ENCODE results near the gene LST1. TPM values are rescaled to one million over a fixed set of nuclear protein-coding genes. Genes with fewer than 3 reads are reported as not detected.

LST1 gene
- total and polyA plus RNA-seq, 2 of the 4 experiments (the other 2 are of a cell fraction), result not detected

DNA sequence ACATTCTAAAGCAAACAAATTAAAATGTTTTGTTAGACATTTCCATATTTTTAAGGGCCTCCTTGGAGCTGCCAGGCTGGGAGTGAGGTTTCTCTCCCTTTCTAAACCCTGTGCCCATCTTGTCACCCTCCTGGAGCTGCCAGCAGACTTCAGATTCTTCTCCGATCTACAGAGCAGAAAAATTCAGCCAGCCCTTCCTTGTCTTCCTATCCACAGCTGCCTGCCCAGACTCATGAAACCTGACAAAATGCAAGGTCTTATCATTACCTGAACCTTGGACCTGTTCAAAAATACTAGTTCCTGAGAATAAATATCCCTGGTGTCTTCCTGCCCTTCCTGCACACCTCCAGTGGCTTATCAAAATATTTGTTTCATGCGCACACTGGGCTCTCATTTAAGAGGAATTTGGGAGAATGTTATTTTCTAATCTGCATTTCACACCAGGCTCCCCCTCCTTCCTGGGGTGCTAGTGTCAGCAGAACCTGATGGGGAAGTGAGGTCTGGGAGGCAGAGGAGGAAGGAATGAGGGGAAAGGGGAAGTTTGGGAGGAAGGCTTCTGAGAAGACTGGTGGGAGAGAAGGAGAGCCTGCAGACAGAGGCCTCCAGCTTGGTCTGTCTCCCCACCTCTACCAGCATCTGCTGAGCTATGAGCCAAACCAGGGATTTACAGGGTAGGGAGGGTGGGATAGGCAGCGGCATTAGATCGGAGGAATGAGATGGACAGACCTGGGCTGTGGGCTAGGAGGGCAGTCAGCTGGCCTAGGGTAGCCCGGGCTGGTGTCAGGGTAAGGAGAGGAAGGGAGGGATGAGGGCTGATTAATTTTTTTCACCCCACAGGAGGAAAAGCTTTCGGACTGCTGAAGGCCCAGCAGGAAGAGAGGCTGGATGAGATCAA is 28.9 kb downstream of the LST1 start, which contains the start of gene AIF1 (continued):
- TF ChIP-seq FOS (IDR thresholded peaks at IDR 0.05; ENCODE audit: low read depth, low read length) (no peak), RAD21 (IDR thresholded peaks at IDR 0.05; ENCODE audit: low read length) (no peak)

DNA sequence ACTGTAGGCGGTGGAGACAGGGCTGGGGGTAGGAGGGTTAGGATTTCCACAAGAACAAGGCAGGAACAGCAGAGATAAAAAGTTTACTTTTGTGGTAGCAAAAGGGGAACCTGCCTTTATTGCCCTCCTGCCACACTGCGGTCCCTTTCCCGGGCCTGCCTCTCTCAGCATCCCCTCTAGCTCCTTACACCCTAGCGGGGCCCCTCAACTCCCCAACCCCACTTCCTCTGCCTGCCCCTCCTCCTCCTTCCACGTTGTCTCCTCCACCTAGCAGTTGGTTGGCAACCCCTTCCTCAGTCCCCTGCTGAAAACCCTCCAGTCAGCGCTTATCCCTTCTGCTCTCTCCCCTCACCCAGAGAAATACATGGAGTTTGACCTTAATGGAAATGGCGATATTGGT is 29.7 kb downstream of the LST1 start:
- Histone ChIP-seq H3K4me3 (ENCODE audit: insufficient read depth, low read depth, low read length) (no peak overlapping the region), H3K18ac (ENCODE audit: low read depth, low read length) (no peak overlapping the region), H3K79me1 (ENCODE audit: low read depth in 1 of 2, low read length in 2 of 2) (no peaks in the 10 kb centered on the region), H3K9ac (ENCODE audit: low read depth, low read length) (no peak overlapping the region), H3K27me3 (ENCODE audit: control insufficient read depth, insufficient read depth, low read length) (peaks cover 7% of the 10 kb centered on the region), H2AK5ac (ENCODE audit: low read depth, low read length) (no peak overlapping the region), H4K8ac (ENCODE audit: low read depth in 2 of 2, low read length in 2 of 2) (no peak overlapping the region), H2BK15ac (ENCODE audit: low read depth, low read length) (no peak overlapping the region), H4K20me1 (ENCODE audit: insufficient read depth, low read length) (peaks cover 3% of the 10 kb centered on the region; the same call in 1 of the 2 replicates), H3K27ac (ENCODE audit: insufficient read depth, low read length) (no peak overlapping the region), H2AK9ac (replicated peaks; ENCODE audit: low read depth, low read length, poor library complexity) (no peak overlapping the region), H3K56ac (ENCODE audit: extremely low read depth, insufficient read depth, low read length) (no peak overlapping the region), H3K4me2 (ENCODE audit: low read depth, low read length) (no peak overlapping the region), H4K91ac (ENCODE audit: insufficient read depth, low read depth, low read length) (no peak overlapping the region), H4K5ac (ENCODE audit: low read depth, low read length) (no peak overlapping the region), H2BK120ac (ENCODE audit: low read depth, low read length) (no peak overlapping the region), H2BK5ac (ENCODE audit: low read depth, low read length, poor library complexity, severe bottlenecking) (no peak overlapping the region), H3K36me3 (ENCODE audit: control insufficient read depth, insufficient read depth, low read length) (no peaks in the 10 kb centered on the region), H2AFZ (replicated peaks; ENCODE audit: low read length, poor library complexity) (no peak overlapping the region), H2BK20ac (ENCODE audit: low read depth, low read length) (no peak overlapping the region), H3K4ac (ENCODE audit: low read depth, low read length) (no peak overlapping the region), H3K9me1 (ENCODE audit: insufficient read depth, low read length) (0 out of 2 replicates have a peak, but pooled peaks cover 3% of the 10 kb centered on the region), H3K14ac (replicated peaks; ENCODE audit: low read depth, low read length) (no peak overlapping the region), H3K9me3 (ENCODE audit: control insufficient read depth, insufficient read depth, low read length) (no peaks in the 10 kb centered on the region), H3K23ac (ENCODE audit: low read depth, low read length) (no peak overlapping the region), H3K4me1 (ENCODE audit: control insufficient read depth, insufficient read depth, low read length) (no peaks in the 10 kb centered on the region)
- WGBS, 2 experiments (ENCODE audit: extremely low coverage in 2 of 2, insufficient read length in 1 of 2), result 21% methylated on average over 2 of the region's 7 CpGs; no CpG with 5 or more reads in 1 of the 2 experiments
- ChIA-PET CTCF (no interaction called here), POLR2A (ENCODE audit: unreplicated experiment) (no interaction called here)
- in situ Hi-C loops (cut with MboI; ENCODE audit: low sequenced_read_pairs), result no loop called here
- no peak for TF ChIP-seq NFE2L2 (IDR thresholded peaks at IDR 0.05; ENCODE audit: low read depth, low read length)
- no peak for TF ChIP-seq RAD21 (IDR thresholded peaks at IDR 0.05; ENCODE audit: low read length)
- no peak for TF ChIP-seq CTCF (conservative IDR thresholded peaks at IDR 0.05; ENCODE audit: low read depth, low read length)
- no peak for TF ChIP-seq RFX5 (IDR thresholded peaks at IDR 0.05; ENCODE audit: low read depth, low read length)
- TF ChIP-seq ELK1 (IDR thresholded peaks at IDR 0.05; ENCODE audit: borderline replicate concordance, low read depth, low read length), result no peak
- no peak for TF ChIP-seq MXI1 (IDR thresholded peaks at IDR 0.05; ENCODE audit: borderline replicate concordance, low read depth, low read length)
- TF ChIP-seq MAFK (IDR thresholded peaks at IDR 0.05; ENCODE audit: low read depth, low read length), result no peak
- intact Hi-C loops (cut with micrococcal nuclease), result loop anchor here (2.0 kb wide), 1 partner anchor 55 kb away; no protein-coding TSS in a partner anchor
- dilution Hi-C loops (cut with HindIII; ENCODE audit: low sequenced_read_pairs, unreplicated experiment), result no loop called here
- ATAC-seq (ENCODE audit: low read depth) (no peak), DNase-seq (no peak)
- BruUV-seq (replicated peaks), result no TSS peak
